ENCODE results near the gene MCM7. TPM values are rescaled to one million over a fixed set of nuclear protein-coding genes. Genes with fewer than 3 reads are reported as not detected.

Gene MCM7
- total and polyA plus RNA-seq, 2 of the 13 experiments (the other 11 are each of a cell fraction or from before 2014, with no cell fraction given) = 84.5 to 214 TPM

- TF ChIP-seq TCF7L2 (IDR thresholded peaks at IDR 0.05; ENCODE audit: low read depth, low read length) (no peak), ELF4 (CRISPR knock-in tag; IDR thresholded peaks at IDR 0.05; ENCODE audit: borderline replicate concordance) (peak; percentile 82; the same call in 1 of the 2 replicates), EHMT2 (IDR thresholded peaks at IDR 0.05; ENCODE audit: borderline replicate concordance, low read depth, low read length) (no peak), BRCA1 (CRISPR knock-in tag; IDR thresholded peaks at IDR 0.05) (no peak), ZNF83 (CRISPR knock-in tag; IDR thresholded peaks at IDR 0.05; ENCODE audit: borderline replicate concordance) (0 out of 2 replicates have a peak, but pooled peaks have one; percentile 51), ZNF546 (CRISPR knock-in tag; conservative IDR thresholded peaks at IDR 0.05) (peak; percentile 66; the same call in 1 of the 2 replicates), TSC22D2 (CRISPR knock-in tag; IDR thresholded peaks at IDR 0.05; ENCODE audit: borderline replicate concordance) (peak; percentile 86), ZBTB33 (CRISPR knock-in tag; IDR thresholded peaks at IDR 0.05) (no peak), MED1 (CRISPR knock-in tag; IDR thresholded peaks at IDR 0.05) (peak; percentile 67; the same call in 1 of the 2 replicates), MBNL3 (CRISPR knock-in tag; conservative IDR thresholded peaks at IDR 0.05) (no peak), KDM2A (CRISPR knock-in tag; IDR thresholded peaks at IDR 0.05; ENCODE audit: borderline replicate concordance, low read depth) (peak; percentile 25; the same call in 1 of the 2 replicates), TAF15 (IDR thresholded peaks at IDR 0.05; ENCODE audit: low read depth, low read length, poor library complexity, severe bottlenecking) (no peak), MED8 (CRISPR knock-in tag; IDR thresholded peaks at IDR 0.05; ENCODE audit: insufficient replicate concordance) (no peak), ZBTB21 (CRISPR knock-in tag; IDR thresholded peaks at IDR 0.05) (0 out of 2 replicates have a peak, but pooled peaks have one; percentile 36), TFAP4 (IDR thresholded peaks at IDR 0.05; ENCODE audit: borderline replicate concordance, low read depth) (no peak), JUND (CRISPR knock-in tag; IDR thresholded peaks at IDR 0.05) (no peak), ZMYM2 (CRISPR knock-in tag; IDR thresholded peaks at IDR 0.05) (peak; percentile 79; the same call in 1 of the 2 replicates), ZNF501 (CRISPR knock-in tag; IDR thresholded peaks at IDR 0.05) (peak; percentile 63), FOXO4 (CRISPR knock-in tag; conservative IDR thresholded peaks at IDR 0.05) (no peak), THAP9 (CRISPR knock-in tag; IDR thresholded peaks at IDR 0.05; ENCODE audit: borderline replicate concordance) (0 out of 2 replicates have a peak, but pooled peaks have one; percentile 70), NFYC (CRISPR knock-in tag; IDR thresholded peaks at IDR 0.05) (peak; percentile 97), RARG (CRISPR knock-in tag; IDR thresholded peaks at IDR 0.05; ENCODE audit: low read depth) (no peak)
Measured at GRCh38 chr7:100148559-100149328, 47.5 kb upstream of the MCM7 start, which contains the start of gene LAMTOR4 (continued).

All from HepG2 (cell line).